Fibroblast of skin of right biceps (primary cell): ENCODE data around the gene CFAP97D1.

Experiments used
- DNase-seq: peaks from one replicate; pipeline ENCODE4 v3.0.0-alpha.2; 2013

Gene CFAP97D1

DNA sequence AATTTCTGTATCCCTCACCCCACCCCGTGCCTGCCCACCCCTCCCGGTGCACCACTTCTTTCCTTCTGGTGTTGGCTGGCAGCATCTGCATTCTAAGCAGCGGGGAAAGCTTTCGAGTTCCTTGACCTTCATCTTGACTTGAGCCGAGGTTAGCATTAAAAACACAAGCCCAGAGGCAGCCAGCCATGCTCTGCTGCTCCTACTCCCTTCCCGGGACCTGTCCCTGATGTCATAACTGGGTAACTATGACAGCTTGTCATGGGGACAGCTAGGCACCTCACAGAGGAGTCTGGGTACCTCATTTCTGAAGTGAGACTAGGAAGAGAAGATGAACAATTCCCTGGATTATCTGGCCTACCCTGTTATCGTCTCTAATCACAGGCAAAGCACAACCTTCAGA, at the start of gene CFAP97D1:
Gene CFAP97D1, plus strand, starts transcription at position 301 of the 400 bp plus-strand sequence. Its CDS starts 28 bp downstream, at position 329.
- no peak for DNase-seq

DNA sequence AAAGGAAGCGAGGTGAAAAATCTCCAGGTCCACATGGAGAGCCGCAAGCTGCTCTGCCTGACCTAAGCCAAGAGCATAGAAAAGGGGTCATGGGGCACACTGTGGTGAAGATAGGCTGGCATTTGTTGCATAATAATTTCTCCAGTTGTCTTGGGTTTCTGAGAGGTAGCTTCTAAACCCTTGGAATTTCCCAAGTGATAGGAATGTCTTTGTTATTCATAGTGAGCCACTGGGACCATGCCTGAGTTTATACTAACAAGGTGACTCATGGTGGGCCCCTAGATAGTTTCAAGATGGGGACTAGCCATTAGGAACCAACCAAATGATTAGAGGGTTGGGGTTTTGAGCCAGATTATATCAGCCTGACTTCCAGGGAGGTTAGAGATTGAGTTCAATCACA, 47.3 kb upstream of the CFAP97D1 start:
- DNase-seq: peak; percentile 96

- no peak for DNase-seq
Observed at GRCh38 chr17:43733956-43734355, 46.3 kb upstream of the CFAP97D1 start.

DNA sequence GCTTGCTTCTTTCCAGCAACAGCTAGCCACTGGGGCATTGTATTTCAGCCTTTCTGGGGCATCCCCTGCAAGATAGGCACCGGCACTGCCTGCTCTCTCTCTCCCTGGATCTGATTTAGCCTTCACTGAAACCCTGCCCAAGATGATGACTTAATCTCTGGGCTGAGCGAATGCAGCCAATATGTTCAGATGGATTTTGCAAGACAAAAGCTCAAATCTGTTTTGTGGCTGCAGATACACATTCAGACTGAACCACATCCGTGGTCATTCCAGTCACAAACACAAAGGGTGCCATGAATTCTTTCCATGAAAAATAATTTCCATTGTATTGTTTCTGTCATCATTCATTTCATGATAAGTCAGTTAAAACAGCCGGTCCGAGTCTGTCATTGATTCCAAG, 45.9 kb upstream of the CFAP97D1 start:
- peak; percentile 91 for DNase-seq

GRCh38 chr17:43736389-43736788, 43.8 kb upstream of the CFAP97D1 start:
- DNase-seq: peak; percentile 30

- DNase-seq: no peak
Observed at GRCh38 chr17:43737722-43738121, 42.5 kb upstream of the CFAP97D1 start.

DNA sequence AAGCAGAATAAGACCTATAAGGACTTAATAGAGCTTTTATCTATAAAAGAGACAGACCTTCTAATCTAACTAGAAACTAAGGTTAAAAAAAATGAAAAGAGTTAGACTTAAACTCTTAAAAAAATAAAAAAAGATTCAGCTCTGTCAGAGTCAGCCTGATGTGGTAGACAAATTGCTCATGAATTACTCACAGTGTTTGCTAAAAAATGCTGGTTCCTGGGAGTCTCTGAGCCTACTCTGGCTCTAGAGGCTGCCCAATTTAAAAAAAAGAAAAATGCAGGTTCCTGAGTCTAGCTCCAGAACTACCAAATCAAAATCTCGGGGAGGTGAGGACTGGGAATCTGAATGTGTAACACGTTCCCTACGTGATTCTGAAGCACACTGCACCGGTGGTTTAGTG, 39.7 kb upstream of the CFAP97D1 start:
- peak; percentile 68 for DNase-seq

DNA sequence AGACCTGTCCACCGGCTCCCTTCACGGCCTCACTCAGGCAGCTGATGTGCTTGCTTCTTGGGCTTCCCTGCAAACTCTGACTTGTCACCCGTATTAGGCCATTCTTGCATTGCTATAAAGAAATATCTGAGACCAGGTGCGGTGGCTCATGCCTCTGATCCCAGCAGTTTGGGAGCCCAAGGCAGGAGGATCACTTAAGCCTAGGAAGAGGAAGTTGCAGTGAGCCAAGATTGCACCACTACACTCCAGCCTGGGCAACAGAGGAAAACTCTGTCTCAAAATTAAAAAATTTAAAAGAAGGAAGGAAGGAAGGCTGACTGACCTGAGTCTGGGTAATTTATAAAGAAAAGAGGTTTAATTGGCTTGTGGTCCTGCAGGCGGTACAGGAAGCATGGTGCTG, 38.6 kb upstream of the CFAP97D1 start:
- DNase-seq: no peak

DNA sequence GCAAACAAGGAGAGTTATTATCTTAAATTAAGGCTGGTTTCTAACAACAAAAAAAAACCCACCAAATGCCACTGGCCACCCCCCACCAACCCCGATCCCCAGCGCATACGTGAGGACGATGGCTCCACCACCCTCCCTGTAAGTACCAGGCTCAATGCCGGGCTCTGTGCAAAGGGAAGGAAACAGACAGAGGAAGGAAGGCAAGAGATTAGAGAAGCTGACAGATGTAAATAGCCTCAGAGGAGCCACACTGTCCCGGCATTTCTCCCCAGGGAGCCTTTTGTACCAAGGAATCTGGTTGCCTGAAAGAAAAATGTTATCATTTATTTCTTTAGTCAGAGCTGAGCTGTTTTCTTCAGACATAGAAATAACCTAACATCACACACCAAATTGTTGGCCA, 34.7 kb upstream of the CFAP97D1 start:
- peak; percentile 60 for DNase-seq

DNA sequence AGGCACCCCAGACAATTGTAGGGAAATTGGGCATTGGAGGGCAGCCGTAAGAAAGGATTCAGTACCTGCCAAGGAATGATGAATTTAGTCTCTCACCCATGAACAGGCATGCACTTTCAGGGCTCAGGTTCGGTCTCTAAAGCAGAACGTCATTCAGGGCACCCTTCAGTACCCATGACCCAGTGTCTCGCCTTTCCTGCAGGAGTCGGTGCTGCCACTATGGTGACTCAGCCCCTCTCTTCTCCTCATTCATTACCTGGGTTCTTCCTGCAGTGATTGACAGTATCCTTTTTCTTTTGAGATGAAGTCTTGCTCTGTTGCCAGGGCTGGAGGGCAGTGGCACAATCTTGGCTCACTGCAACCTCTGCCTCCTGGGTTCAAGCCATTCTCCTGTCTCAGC, 30.1 kb upstream of the CFAP97D1 start:
- DNase-seq: no peak

DNA sequence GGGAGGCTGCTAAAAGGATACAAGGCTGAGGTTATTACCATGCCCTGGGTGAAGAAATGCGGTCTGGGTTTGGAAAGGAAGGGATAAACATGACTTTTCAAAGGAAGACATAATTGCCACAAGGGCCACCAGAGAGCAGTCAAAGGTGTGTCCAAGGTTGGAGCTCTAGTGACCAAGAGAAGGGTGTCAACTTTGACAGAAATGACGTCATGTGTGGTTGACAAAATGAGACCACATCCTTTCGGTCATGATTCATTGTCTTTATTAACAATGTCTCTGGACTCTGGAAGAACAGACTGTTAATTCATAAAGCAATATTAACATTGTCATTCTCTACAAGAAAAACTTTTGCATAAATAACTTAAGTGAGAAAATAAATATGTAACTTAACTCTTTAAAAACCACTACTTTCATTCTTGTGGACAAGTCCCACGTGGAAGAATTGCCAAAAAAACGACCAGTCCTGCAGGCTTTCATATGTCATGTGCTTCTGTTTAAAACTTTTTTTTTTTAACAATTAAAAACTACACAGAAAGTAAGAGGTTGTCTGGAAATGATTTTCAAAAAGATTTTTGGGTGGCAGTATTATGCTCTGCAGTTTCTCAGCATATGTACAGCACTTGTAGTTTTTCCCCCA, 26.6 kb upstream of the CFAP97D1 start:
- DNase-seq: peak; percentile 66

- DNase-seq: no peak
Observed at GRCh38 chr17:43754947-43755346, 25.3 kb upstream of the CFAP97D1 start.

GRCh38 chr17:43755389-43755875, 24.8 kb upstream of the CFAP97D1 start:
- DNase-seq: no peak

DNA sequence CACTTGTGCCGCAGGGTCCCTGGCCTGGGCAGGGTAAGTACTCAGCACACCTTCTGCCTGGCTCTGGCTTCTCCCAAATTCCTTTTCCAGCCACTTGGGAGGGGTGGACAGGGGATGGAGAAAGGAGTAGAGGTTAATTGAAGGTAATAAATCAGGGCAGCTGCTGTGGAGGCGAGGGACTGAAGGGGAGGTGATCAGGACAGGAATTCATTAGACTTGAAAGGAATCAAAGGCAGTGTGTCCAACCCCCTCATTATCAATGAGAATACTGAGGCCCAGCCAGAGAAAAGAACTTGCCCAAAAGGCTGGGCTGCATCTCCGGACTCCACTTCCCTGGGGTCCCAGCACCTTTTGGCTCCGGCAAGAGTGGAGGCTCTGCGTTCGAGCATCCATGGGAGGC, 24.0 kb upstream of the CFAP97D1 start:
- DNase-seq: no peak

DNA sequence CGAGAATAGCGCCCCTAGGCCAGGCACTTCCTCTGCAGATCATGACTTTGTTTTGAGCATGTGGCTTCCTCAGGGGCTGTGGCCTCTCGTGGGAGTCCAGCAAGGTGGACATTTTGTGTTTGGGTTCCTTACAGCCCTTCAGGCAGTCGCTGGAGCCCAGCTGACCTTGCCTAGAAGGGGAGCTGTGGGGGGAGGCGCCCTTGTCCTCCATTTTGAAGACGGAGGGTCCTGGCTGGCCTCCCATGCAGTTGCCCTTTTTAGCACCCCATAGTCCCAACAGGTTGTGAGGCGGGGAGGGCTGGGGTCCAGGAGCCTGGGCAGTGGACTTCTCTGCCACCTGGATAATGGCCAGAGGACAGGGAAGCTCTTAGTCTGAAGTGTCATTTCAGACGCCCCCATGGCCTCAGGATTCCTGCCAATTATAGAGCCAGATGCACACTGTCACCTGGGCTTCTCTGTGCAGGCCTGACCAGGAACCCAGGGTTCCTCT, 23.0 kb upstream of the CFAP97D1 start:
- no peak for DNase-seq

- DNase-seq: no peak
Observed at GRCh38 chr17:43758086-43758485, 22.1 kb upstream of the CFAP97D1 start.

GRCh38 chr17:43758497-43759174, 21.6 kb upstream of the CFAP97D1 start, which contains the start of gene SOST:
Gene SOST (minus strand): TSS chr17:43758791. CDS start chr17:43758741, 50 bp downstream.
- DNase-seq: no peak

GRCh38 chr17:43759836-43760235, 20.4 kb upstream of the CFAP97D1 start:
- DNase-seq: no peak

- DNase-seq: peak; percentile 88
Observed at GRCh38 chr17:43760254-43760852, 19.9 kb upstream of the CFAP97D1 start.

DNA sequence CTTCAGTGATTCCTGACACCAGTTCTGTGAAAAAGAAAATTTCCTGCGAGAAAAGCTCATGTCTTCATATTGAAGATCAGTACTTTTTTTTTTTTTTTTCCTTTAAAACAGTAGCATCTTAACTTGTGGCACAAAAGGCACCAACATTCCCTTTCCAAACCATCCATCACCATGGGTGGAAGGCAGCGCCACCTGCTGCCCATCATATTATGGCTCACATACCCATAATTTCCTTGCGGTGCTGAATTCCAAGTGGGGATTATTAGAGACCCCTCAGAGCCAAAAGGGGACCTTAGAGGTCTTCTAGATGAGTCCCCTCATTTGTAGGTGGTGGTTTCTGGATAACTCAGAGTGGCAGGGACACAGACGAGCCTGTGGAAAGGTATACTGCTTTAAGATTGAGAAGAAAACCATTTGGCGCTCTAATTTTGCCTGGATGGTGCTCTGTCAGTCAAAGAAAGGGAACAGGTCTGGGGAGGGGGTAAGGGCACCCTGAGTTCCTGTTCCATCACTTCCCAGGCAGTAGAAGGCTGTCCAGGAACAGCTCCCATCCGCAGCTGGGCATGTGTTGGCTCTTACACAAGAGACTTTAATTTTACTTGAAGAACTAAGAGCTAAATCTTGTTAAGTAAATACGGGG, 13.7 kb upstream of the CFAP97D1 start:
- peak; percentile 53 for DNase-seq

- no peak for DNase-seq
Observed at GRCh38 chr17:43767053-43767712, 13.1 kb upstream of the CFAP97D1 start.

DNA sequence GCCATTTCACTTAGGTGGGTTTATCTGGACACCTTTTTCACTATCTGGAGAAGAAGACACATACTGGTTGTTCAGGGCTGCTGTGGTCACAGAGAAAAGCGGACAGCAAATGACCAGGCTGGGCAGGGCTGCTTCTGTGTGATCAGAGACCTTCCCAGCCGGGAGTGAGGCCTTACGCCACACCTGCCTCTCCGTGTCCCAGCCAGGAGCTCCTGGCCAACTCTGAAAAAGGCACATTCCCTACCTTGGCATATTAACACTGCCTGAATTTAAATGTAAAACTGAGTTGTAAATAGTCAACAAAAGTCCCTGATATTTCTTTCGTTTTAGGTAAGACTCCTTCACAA, 12.5 kb upstream of the CFAP97D1 start:
- DNase-seq: no peak

DNA sequence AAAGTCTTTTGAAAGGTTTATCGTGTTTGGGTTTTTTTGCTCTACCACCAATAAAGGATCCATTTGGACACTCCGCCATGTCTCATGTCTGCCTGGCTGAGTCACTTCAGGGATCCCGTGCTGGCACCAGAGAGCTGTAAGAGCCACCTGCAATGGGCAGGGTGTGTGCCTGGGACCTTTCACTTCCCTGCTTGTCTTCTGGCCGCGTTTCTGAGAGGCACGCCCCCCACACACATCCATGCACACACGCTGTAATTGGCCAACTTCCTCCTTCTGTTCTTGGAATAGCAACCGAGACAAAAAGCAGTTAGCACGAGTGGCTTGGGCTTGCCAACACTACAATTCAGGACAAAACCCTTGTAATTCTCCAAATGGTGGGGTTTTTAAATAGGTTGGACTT, 11.9 kb upstream of the CFAP97D1 start:
- no peak for DNase-seq
